K562 (cell line): Measurements from ENCODE around the gene ZNF8. TPM values are rescaled to one million over a fixed set of nuclear protein-coding genes. Genes with fewer than 3 reads are reported as not detected.

Source experiments
- ARHGAP35 ChIP-seq: fragments of 450-650 bp; IDR thresholded peaks from 2 replicates; pipeline ENCODE4 v1.6.1; 2018; ENCODE audit not compliant: partially characterized antibody
- CBX3 ChIP-seq, 2 experiments: IDR thresholded peaks; 1 replicate in 1 of 2; 2 replicates in 1 of 2; pipeline ENCODE4 v1.6.1; 2012; ENCODE audit warnings: inconsistent platforms in 2 of 2, low read length in 2 of 2, borderline replicate concordance in 1 of 2, control low read depth in 1 of 2
- CHCHD3 ChIP-seq: fragments of 250-450 bp; sonication (Bioruptor Pico); IDR thresholded peaks from 2 replicates; pipeline ENCODE4 v2.1.2; 2022; ENCODE audit warnings: mild to moderate bottlenecking
- E2F6 ChIP-seq, 2 experiments: IDR thresholded peaks; 2 replicates each; pipeline ENCODE4 v1.6.1; 2011; ENCODE audit warnings: borderline replicate concordance in 1 of 2, control low read depth in 1 of 2, low read depth in 1 of 2, low read length in 1 of 2, mild to moderate bottlenecking in 1 of 2, mixed read lengths in 1 of 2, moderate library complexity in 1 of 2; ENCODE audit not compliant: insufficient read depth in 1 of 2, insufficient read length in 1 of 2, poor library complexity in 1 of 2, severe bottlenecking in 1 of 2; ENCODE audit errors: extremely low read depth in 1 of 2
- EHMT2 ChIP-seq: fragments of 450-650 bp; IDR thresholded peaks from 2 replicates; pipeline ENCODE4 v1.6.1; 2018; ENCODE audit warnings: antibody characterized with exemption
- HEY1 ChIP-seq: fragments of 250-450 bp; sonication (Bioruptor Pico); IDR thresholded peaks from 2 replicates; pipeline ENCODE4 v1.5.0; 2020; ENCODE audit warnings: mild to moderate bottlenecking, moderate library complexity, borderline replicate concordance
- HMBOX1 ChIP-seq: sonication (generic); IDR thresholded peaks from 2 replicates; pipeline ENCODE4 v1.6.1; 2016
- HMG20A ChIP-seq: fragments of 450-650 bp; formaldehyde crosslinking; conservative IDR thresholded peaks from 2 replicates; pipeline ENCODE4 v1.4.0; 2020; ENCODE audit warnings: mild to moderate bottlenecking, mixed read lengths
- RBM14 ChIP-seq: fragments of 200-400 bp; formaldehyde crosslinking; IDR thresholded peaks from 2 replicates; pipeline ENCODE4 v1.6.1; 2018; ENCODE audit warnings: low read depth, mild to moderate bottlenecking, low read length, moderate library complexity, borderline replicate concordance; ENCODE audit not compliant: insufficient read depth
- RFX5 ChIP-seq: IDR thresholded peaks from 2 replicates; pipeline ENCODE4 v1.6.1; 2011; ENCODE audit warnings: low read depth, mild to moderate bottlenecking, improper control_type of control experiment, low read length
- SREBF1 ChIP-seq: fragments of 150-350 bp; IDR thresholded peaks from 2 replicates; pipeline ENCODE4 v1.6.1; 2014; ENCODE audit warnings: antibody characterized with exemption, low read depth, low read length, borderline replicate concordance
- TCF3 ChIP-seq: sonication (generic); formaldehyde crosslinking; IDR thresholded peaks from 2 replicates; pipeline ENCODE4 v1.4.0; 2020; ENCODE audit warnings: mild to moderate bottlenecking, missing genetic modification reagents
- TFAM ChIP-seq: fragments of 250-450 bp; sonication (Bioruptor Pico); conservative IDR thresholded peaks from 2 replicates; pipeline ENCODE4 v1.5.0; 2021; ENCODE audit warnings: mild to moderate bottlenecking, moderate library complexity
- VEZF1 ChIP-seq: fragments of 200-800 bp; sonication (Bioruptor generic); IDR thresholded peaks from 2 replicates; pipeline ENCODE4 v1.6.1; 2017; ENCODE audit warnings: missing genetic modification characterization, missing compliant biosample characterization
- ZFP91 ChIP-seq: sonication (generic); formaldehyde crosslinking; IDR thresholded peaks from 2 replicates; pipeline ENCODE4 v1.8.0; 2022; ENCODE audit warnings: mild to moderate bottlenecking, missing genetic modification reagents
- ZNF124 ChIP-seq: sonication (generic); formaldehyde crosslinking; IDR thresholded peaks from 2 replicates; pipeline ENCODE4 v1.8.1; 2022; ENCODE audit warnings: missing genetic modification reagents
- ZNF140 ChIP-seq: fragments of 250-450 bp; sonication (Bioruptor Pico); IDR thresholded peaks from 2 replicates; pipeline ENCODE4 v1.8.0; 2021; ENCODE audit warnings: moderate library complexity, mild to moderate bottlenecking, inconsistent platforms
- ZNF324 ChIP-seq: fragments of 250-450 bp; sonication (Bioruptor Pico); IDR thresholded peaks from 2 replicates; pipeline ENCODE4 v1.4.0; 2020; ENCODE audit warnings: mild to moderate bottlenecking
- polyA plus RNA-seq, 8 experiments: library from polyadenylated mRNA; depleted of rRNA in 4 of 8; stranded (reverse) in 5 of 8; unstranded in 3 of 8; fragments of >200 nt; fragmentation: Nextera tagmentation in 2 of 8; fragmentation: Illumina TruSeq in 1 of 8; extraction: Ambion mirVana in 2 of 8; extraction: Trizol in 1 of 8; gene quantifications; 2 replicates each; pipeline versions ENCODE4 v1.2.1 to v1.2.3, GENCODE V29; 2011 to 2014; ENCODE audit warnings: inconsistent platforms in 1 of 8, missing spikeins in 1 of 8
- total RNA-seq, 7 experiments: library from RNA; depleted of rRNA in 6 of 7; stranded (reverse); fragments of >200 nt in 6 of 7; fragmentation: Illumina TruSeq in 2 of 7; extraction: Trizol in 2 of 7; gene quantifications; 2 replicates each; pipeline versions ENCODE4 v1.2.1 to v1.2.3, GENCODE V29; 2011 to 2021; ENCODE audit warnings: low replicate concordance in 1 of 7

The ZNF8 gene
- total and polyA plus RNA-seq, 9 of the 15 experiments (the other 6 are each of a cell fraction or from before 2014, with no cell fraction given), result 0.71 to 7.7 (median 4.7) TPM

GRCh38 chr19:58326914-58327726 lies 48.4 kb downstream of the ZNF8 start, which contains the start of gene ZSCAN22 (continued):
- peak; percentile 63 for TF ChIP-seq VEZF1 (CRISPR knock-in tag)
- no peak for TF ChIP-seq ZNF140 (CRISPR knock-in tag)
- no peak for TF ChIP-seq ARHGAP35
- no peak for TF ChIP-seq TFAM (CRISPR knock-in tag)
- 0 out of 2 replicates have a peak, but pooled peaks have one; percentile 81 for TF ChIP-seq ZFP91 (CRISPR knock-in tag)
- TF ChIP-seq CHCHD3, result no peak
- TF ChIP-seq E2F6 (IDR thresholded peaks at IDR 0.05; ENCODE audit: borderline replicate concordance in 1 of 2, extremely low read depth in 1 of 2, insufficient read depth in 1 of 2, insufficient read length in 1 of 2, low read depth in 1 of 2, low read length in 1 of 2, poor library complexity in 1 of 2, severe bottlenecking in 1 of 2), result peak; percentile 26 to 33
- TF ChIP-seq HMG20A, result no peak
- no peak for TF ChIP-seq RBM14
- TF ChIP-seq ZNF324 (CRISPR knock-in tag), result 0 out of 2 replicates have a peak, but pooled peaks have one; percentile 41
- TF ChIP-seq HMBOX1, result peak; percentile 79; the same call in 1 of the 2 replicates
- peak; percentile 56; the same call in 1 of the 2 replicates for TF ChIP-seq SREBF1
- TF ChIP-seq ZNF124 (CRISPR knock-in tag), result no peak
- peak in 1 of 2 experiments; percentile 85; a peak in 2 of 3 replicates for TF ChIP-seq CBX3 (IDR thresholded peaks at IDR 0.05; ENCODE audit: borderline replicate concordance in 1 of 2, low read length in 2 of 2)
- TF ChIP-seq HEY1 (CRISPR knock-in tag), result no peak
- TF ChIP-seq TCF3 (CRISPR knock-in tag), result peak; percentile 31; the same call in 1 of the 2 replicates
- no peak; the same call in 1 of the 2 replicates for TF ChIP-seq EHMT2
- TF ChIP-seq RFX5, result no peak
